Calu3 (cell line): Measurements from ENCODE around the gene LCAT. TPM values are rescaled to one million over a fixed set of nuclear protein-coding genes. Genes with fewer than 3 reads are reported as not detected.

Experiments used
- BruUV-seq: library from RNA; stranded (reverse); fragments of 400-500 nt; replicated peaks from 2 replicates; lab custom pipeline; 2021; lab: Mats Ljungman, UMichigan
- CTCF ChIA-PET: fragments of 300-600 bp; sonication (Branson Sonifier 250); formaldehyde crosslinking; loops from one replicate; lab custom pipeline; 2022; ENCODE audit warnings: antibody characterized with exemption; lab: Charles Lee
- DNase-seq: peaks from one replicate; pipeline ENCODE4 v3.0.0; 2022
- H3K27ac Mint-ChIP-seq: one replicate; pipeline ENCODE4 v1.8.0; 2022; ENCODE audit warnings: mixed read lengths; ENCODE audit not compliant: unreplicated experiment
- H3K27me3 Mint-ChIP-seq: one replicate; pipeline ENCODE4 v1.8.0; 2022; ENCODE audit warnings: mixed read lengths; ENCODE audit not compliant: unreplicated experiment
- H3K36me3 Mint-ChIP-seq: one replicate; pipeline ENCODE4 v1.8.0; 2022; ENCODE audit warnings: mild to moderate bottlenecking, moderate library complexity, mixed read lengths; ENCODE audit not compliant: insufficient read depth, unreplicated experiment
- H3K4me1 Mint-ChIP-seq: one replicate; pipeline ENCODE4 v1.8.0; 2022; ENCODE audit warnings: mild to moderate bottlenecking, low read depth, mixed read lengths; ENCODE audit not compliant: unreplicated experiment
- H3K4me3 Mint-ChIP-seq: one replicate; pipeline ENCODE4 v1.8.0; 2022; ENCODE audit warnings: mild to moderate bottlenecking, low read depth, moderate library complexity, mixed read lengths; ENCODE audit not compliant: unreplicated experiment
- H3K9me3 Mint-ChIP-seq: one replicate; pipeline ENCODE4 v1.8.0; 2022; ENCODE audit warnings: low read depth, mixed read lengths; ENCODE audit not compliant: unreplicated experiment
- intact Hi-C: fragments of 100-400 bp; cut with micrococcal nuclease; formaldehyde crosslinking; loops from one replicate; pipeline ENCODE4 v1.10.0; 2022; ENCODE audit not compliant: unreplicated experiment
- total RNA-seq: library from RNA; stranded (reverse); gene quantifications from 2 replicates; pipeline ENCODE4 v1.2.3, GENCODE V29; 2022
- TF ChIP-seq, protein P1 (sequence below): fragments of 200-600 bp; IDR thresholded peaks from one replicate; pipeline ENCODE4 v1.8.0; 2022; ENCODE audit warnings: antibody characterized with exemption; ENCODE audit not compliant: unreplicated experiment

LCAT gene
- total RNA-seq, 1 experiment from 2014 or later = 14.7 TPM

DNA sequence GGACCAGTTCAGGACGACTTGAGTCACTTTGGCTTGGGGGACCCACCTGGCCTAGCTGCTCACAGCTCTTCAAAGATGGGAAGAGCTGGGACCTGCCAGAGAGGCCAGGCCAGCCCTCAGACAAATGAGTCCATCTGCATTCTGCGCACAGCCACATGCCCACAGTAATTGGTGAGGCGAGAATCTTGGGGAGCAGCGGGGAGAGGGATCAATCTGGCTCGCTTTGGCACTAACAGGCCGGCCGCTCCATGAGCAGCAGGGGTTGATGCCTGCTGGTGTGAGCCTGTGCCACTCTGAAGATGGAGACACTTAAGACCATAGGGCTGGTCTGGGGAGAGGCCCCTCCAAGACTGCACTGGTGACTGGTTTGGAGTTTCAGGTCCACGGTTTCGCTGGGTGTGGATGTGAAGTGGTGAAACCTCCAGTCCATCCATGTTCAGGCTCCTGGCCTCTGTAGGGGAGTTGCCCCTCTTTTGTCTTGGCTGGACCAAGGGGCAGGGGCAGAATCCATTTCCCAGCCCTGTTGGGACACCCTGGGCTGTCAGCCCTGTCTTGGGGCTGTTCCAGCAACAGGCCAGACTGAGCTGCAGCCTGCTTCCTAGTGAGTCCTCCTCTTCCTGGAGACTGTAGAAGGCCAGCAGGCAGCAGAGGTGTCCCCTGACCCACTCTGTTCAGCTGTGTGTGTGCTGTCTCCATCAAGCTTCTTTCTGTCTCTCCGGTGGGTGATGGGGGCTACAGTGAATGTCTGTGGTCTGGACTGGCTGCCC, 19.6 kb downstream of the LCAT start:
- CTCF ChIA-PET = no interaction called here
- TF ChIP-seq, protein P1, sequence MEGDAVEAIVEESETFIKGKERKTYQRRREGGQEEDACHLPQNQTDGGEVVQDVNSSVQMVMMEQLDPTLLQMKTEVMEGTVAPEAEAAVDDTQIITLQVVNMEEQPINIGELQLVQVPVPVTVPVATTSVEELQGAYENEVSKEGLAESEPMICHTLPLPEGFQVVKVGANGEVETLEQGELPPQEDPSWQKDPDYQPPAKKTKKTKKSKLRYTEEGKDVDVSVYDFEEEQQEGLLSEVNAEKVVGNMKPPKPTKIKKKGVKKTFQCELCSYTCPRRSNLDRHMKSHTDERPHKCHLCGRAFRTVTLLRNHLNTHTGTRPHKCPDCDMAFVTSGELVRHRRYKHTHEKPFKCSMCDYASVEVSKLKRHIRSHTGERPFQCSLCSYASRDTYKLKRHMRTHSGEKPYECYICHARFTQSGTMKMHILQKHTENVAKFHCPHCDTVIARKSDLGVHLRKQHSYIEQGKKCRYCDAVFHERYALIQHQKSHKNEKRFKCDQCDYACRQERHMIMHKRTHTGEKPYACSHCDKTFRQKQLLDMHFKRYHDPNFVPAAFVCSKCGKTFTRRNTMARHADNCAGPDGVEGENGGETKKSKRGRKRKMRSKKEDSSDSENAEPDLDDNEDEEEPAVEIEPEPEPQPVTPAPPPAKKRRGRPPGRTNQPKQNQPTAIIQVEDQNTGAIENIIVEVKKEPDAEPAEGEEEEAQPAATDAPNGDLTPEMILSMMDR = no peak
- DNase-seq = no peak

DNA sequence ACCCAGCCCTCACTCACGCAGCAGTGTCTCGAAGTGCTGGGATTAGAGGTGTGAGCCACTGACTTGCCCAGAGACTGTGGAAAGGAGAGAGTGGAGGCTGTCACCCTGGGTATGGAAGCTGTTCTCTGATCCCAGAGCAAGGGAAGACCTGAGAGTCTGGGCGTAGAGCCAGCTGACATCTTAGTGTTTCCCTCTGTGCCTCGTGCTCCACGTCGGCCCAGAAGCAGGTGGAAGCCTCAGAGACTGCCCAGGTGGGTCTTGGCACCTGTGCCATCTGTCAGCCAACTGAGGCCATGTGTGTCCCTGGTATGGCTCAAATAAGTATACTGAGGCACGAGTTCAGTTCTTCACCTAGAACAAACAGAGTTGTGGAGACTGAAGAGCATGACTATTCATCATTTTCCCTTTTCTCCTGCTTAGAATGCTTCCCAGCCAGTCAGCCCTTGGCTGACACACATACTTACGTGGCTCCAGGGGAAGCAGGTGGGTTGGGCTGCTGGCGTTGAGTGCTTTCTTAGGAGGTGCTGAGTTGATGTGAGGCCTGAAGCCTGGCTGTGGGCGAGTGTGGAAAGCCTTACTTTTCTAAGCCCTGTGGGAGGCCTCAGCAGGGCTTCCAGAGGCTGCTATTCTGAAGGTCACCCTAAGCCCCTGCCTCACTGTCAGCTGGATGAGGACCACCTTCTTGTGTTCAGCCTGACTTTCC, 20.4 kb downstream of the LCAT start:
- no peak overlapping the region for H3K4me3 Mint-ChIP-seq
- no peaks in the 10 kb centered on the region for H3K27me3 Mint-ChIP-seq
- TF ChIP-seq, protein P1 = no peak
- intact Hi-C loops = no loop called here
- H3K9me3 Mint-ChIP-seq = no peaks in the 10 kb centered on the region
- BruUV-seq = no TSS peak
- no peaks in the 10 kb centered on the region for H3K4me1 Mint-ChIP-seq
- no peak for DNase-seq
- CTCF ChIA-PET = no interaction called here
- no peak overlapping the region for H3K27ac Mint-ChIP-seq
- peaks cover 22% of the 10 kb centered on the region for H3K36me3 Mint-ChIP-seq

More for the DNA sequence above, 19.6 kb downstream of the LCAT start:
- no peak overlapping the region for H3K4me3 Mint-ChIP-seq
- BruUV-seq = no TSS peak
- no peaks in the 10 kb centered on the region for H3K9me3 Mint-ChIP-seq
- H3K27ac Mint-ChIP-seq = no peak overlapping the region
- H3K4me1 Mint-ChIP-seq = no peaks in the 10 kb centered on the region
- peaks cover 23% of the 10 kb centered on the region for H3K36me3 Mint-ChIP-seq
- H3K27me3 Mint-ChIP-seq = no peaks in the 10 kb centered on the region
- intact Hi-C loops = no loop called here

DNA sequence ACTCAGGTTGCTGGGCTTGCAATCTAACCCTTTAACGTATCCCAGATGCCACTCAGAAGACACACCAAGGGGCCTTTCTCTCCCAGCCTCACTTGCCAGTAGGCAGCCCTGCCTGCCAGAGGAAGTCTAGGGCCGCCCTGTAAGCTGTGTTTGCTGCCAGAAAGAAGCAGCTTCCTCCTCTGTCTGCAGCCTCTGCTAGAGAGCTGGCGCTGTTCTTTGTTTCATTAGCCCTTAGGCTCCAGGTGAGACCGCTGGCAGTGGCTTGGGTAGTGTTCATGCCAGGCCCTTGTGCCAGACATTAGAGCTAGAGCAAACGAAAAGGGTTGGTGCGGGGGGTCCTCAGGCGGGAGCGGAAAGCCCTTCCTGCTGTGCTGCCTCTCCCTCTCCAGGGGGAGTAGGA, 21.2 kb downstream of the LCAT start:
- no peak for DNase-seq
- H3K27ac Mint-ChIP-seq = no peak overlapping the region

DNA sequence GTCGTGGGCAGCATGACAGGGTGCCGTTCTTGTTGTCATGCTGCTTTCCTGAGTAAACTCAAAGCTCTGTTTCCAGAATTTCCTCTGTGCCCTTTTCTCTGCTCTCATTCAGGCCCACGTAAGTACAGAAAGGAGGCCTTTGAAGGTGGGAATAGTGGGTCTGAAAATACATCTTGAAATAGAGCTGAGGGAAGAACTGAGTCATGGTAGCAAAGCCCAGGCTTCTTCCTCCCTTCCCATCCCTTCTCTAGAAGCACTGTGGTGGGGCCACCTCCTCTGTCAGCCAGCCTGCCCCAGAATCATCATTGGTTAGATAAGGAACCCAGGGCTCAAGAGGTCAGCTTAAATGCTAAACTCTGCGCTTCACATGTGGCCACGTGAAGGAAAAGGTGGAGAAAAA, 21.7 kb downstream of the LCAT start:
- intact Hi-C loops = no loop called here
- CTCF ChIA-PET = interaction anchor here (0.6 kb wide), 1 partner anchor 11 kb away, joined by 3 read pairs; no protein-coding TSS in a partner anchor

More for the DNA sequence above, 21.2 kb downstream of the LCAT start:
- TF ChIP-seq, protein P1 = no peak
- H3K27me3 Mint-ChIP-seq = no peaks in the 10 kb centered on the region
- no peak overlapping the region for H3K4me3 Mint-ChIP-seq
- no peaks in the 10 kb centered on the region for H3K9me3 Mint-ChIP-seq
- H3K36me3 Mint-ChIP-seq = peaks cover 19% of the 10 kb centered on the region
- intact Hi-C loops = no loop called here
- CTCF ChIA-PET = interaction anchor here (0.6 kb wide), 1 partner anchor 10 kb away, joined by 3 read pairs; no protein-coding TSS in a partner anchor
- H3K4me1 Mint-ChIP-seq = peaks cover 3% of the 10 kb centered on the region
- no TSS peak for BruUV-seq

More for the DNA sequence above, 21.7 kb downstream of the LCAT start:
- TF ChIP-seq, protein P1 = no peak
- H3K9me3 Mint-ChIP-seq = no peaks in the 10 kb centered on the region
- H3K4me3 Mint-ChIP-seq = no peak overlapping the region
- no peaks in the 10 kb centered on the region for H3K27me3 Mint-ChIP-seq
- DNase-seq = no peak
- no TSS peak for BruUV-seq
- H3K36me3 Mint-ChIP-seq = peaks cover 19% of the 10 kb centered on the region
- peaks cover 8% of the 10 kb centered on the region for H3K4me1 Mint-ChIP-seq
- no peak overlapping the region for H3K27ac Mint-ChIP-seq
